ENCODE data around the gene TACC2. TPM values are rescaled to one million over a fixed set of nuclear protein-coding genes. Genes with fewer than 3 reads are reported as not detected.

TACC2 gene
- total RNA-seq, 4 donors from 2014 or later: 11.5 to 73.0 (median 14.5) TPM

GRCh38 chr10:122204691-122205489, 215.9 kb downstream of the TACC2 start:
- H3K27ac ChIP-seq: no peak overlapping the region
- TF ChIP-seq CTCF (IDR thresholded peaks at IDR 0.05) (no peak), POLR2A (IDR thresholded peaks at IDR 0.05) (no peak)
- intact Hi-C loops (cut with DNase I; ENCODE audit: low total_unique reads): no loop called here

DNA sequence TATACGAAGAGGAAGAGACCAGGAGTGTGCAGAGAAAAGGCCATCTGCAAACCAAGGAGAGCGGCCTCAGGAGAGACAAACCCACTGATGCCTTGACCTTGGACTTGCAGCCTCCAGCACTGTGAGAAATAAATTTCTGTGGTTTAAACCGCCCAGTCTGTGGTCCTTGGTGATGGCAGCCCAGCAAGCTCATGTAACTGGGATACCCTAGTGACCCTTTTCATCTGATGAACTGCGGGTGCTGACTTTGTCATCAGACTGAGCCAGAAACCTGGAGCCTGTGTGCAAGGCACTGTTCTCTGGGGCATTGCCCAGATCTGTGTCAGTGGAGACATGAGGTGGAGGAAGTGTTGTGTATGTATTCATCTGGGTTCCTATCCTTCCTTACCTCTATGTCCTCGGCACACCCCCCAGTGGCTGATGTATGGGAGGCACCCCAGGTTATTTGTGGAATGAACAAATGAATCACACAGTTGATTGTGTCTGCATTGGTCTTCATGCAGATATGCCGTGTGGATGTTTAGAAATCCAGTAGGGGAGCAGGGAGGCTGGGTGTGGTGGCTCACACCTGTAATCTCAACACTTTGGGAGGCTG, 217.6 kb downstream of the TACC2 start:
- no peaks in the 10 kb centered on the region for H3K4me1 ChIP-seq
- H3K27me3 ChIP-seq: no peaks in the 10 kb centered on the region
- no peaks in the 10 kb centered on the region for H3K36me3 ChIP-seq
- no peak for DNase-seq
- no peak for TF ChIP-seq POLR2A (IDR thresholded peaks at IDR 0.05)
- no peak for TF ChIP-seq CTCF (IDR thresholded peaks at IDR 0.05)
- intact Hi-C loops (cut with DNase I; ENCODE audit: low total_unique reads): no loop called here
- H3K4me3 ChIP-seq: no peak overlapping the region
- no peaks in the 10 kb centered on the region for H3K9me3 ChIP-seq
- no peak overlapping the region for H3K27ac ChIP-seq

More at GRCh38 chr10:122204691-122205489, 215.9 kb downstream of the TACC2 start:
- H3K9me3 ChIP-seq: no peaks in the 10 kb centered on the region
- DNase-seq: no peak
- no peak overlapping the region for H3K4me3 ChIP-seq
- no peaks in the 10 kb centered on the region for H3K36me3 ChIP-seq
- H3K4me1 ChIP-seq: no peaks in the 10 kb centered on the region
- no peaks in the 10 kb centered on the region for H3K27me3 ChIP-seq

DNA sequence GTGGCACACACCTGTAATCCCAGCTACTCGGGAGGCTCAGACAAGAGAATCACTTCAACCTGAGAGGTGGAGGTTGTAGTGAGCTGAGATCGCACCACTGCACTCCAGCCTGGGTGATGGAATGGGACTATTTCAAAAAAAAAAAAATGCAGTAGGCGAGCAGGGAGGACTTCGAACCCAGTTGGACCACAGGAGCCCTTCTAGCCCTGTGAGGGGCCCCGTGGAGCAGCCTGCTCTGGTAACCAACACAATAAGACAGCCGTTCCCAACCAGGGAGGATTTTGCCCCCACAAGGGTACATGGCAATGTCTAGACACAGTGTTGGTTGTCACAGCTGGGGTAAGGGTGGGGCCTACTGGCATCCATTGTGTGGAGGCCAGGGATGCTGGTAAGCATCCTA, 218.2 kb downstream of the TACC2 start:
- Histone ChIP-seq H3K4me1 (no peaks in the 10 kb centered on the region), H3K4me3 (no peak overlapping the region), H3K27ac (no peak overlapping the region), H3K9me3 (no peaks in the 10 kb centered on the region), H3K36me3 (no peaks in the 10 kb centered on the region), H3K27me3 (no peaks in the 10 kb centered on the region)
- TF ChIP-seq POLR2A (IDR thresholded peaks at IDR 0.05) (no peak), CTCF (IDR thresholded peaks at IDR 0.05) (no peak)
- no peak for DNase-seq
- intact Hi-C loops (cut with DNase I; ENCODE audit: low total_unique reads): no loop called here

GRCh38 chr10:122207596-122207995, 218.6 kb downstream of the TACC2 start:
- TF ChIP-seq POLR2A (IDR thresholded peaks at IDR 0.05) (no peak), CTCF (IDR thresholded peaks at IDR 0.05) (no peak)
- no peaks in the 10 kb centered on the region for H3K4me1 ChIP-seq
- no peaks in the 10 kb centered on the region for H3K36me3 ChIP-seq
- H3K9me3 ChIP-seq: no peaks in the 10 kb centered on the region
- H3K27me3 ChIP-seq: no peaks in the 10 kb centered on the region
- intact Hi-C loops (cut with DNase I; ENCODE audit: low total_unique reads): no loop called here
- DNase-seq: no peak
- no peak overlapping the region for H3K4me3 ChIP-seq
- no peak overlapping the region for H3K27ac ChIP-seq
